ENCODE data around the gene SLC27A6. TPM values are rescaled to one million over a fixed set of nuclear protein-coding genes. Genes with fewer than 3 reads are reported as not detected.

The SLC27A6 gene
- total RNA-seq, 1 experiment from 2014 or later = not detected

GRCh38 chr5:129063483-129064113 is 98.3 kb downstream of the SLC27A6 start:
- H3K4me2 ChIP-seq (ENCODE audit: low read length) = no peak overlapping the region
- no TSS peak for BruUV-seq (replicated peaks)
- H2AFZ ChIP-seq (ENCODE audit: low read length) = no peak overlapping the region
- no peaks in the 10 kb centered on the region for H3K9me3 ChIP-seq (ENCODE audit: low read length)
- H4K20me1 ChIP-seq (ENCODE audit: low read length) = no peaks in the 10 kb centered on the region
- H3K27me3 ChIP-seq (ENCODE audit: low read length) = peaks cover 26% of the 10 kb centered on the region
- ATAC-seq (no peak), DNase-seq (no peak)
- H3K79me2 ChIP-seq (ENCODE audit: low read length) = no peaks in the 10 kb centered on the region
- no peak overlapping the region for H3K4me3 ChIP-seq (ENCODE audit: low read length)
- H3K4me1 ChIP-seq (ENCODE audit: insufficient read depth, low read length) = no peaks in the 10 kb centered on the region
- H3F3A ChIP-seq (ENCODE audit: low read length, unreplicated experiment) = no peaks in the 10 kb centered on the region
- H3K9ac ChIP-seq (ENCODE audit: low read length) = no peak overlapping the region
- TF ChIP-seq CTCF (conservative IDR thresholded peaks at IDR 0.05; ENCODE audit: low read depth, low read length) = no peak
- no peak for TF ChIP-seq EZH2phosphoT487 (IDR thresholded peaks at IDR 0.05; ENCODE audit: borderline replicate concordance, low read length)
- ChIA-PET POLR2A (ENCODE audit: unreplicated experiment) (no interaction called here), CTCF (no interaction called here)
- H3K36me3 ChIP-seq (ENCODE audit: low read depth, low read length) = no peaks in the 10 kb centered on the region
- no peaks in the 10 kb centered on the region for H3K9me2 ChIP-seq (replicated peaks; ENCODE audit: low read length)
- intact Hi-C loops (cut with micrococcal nuclease) = no loop called here
- no peak overlapping the region for H3K27ac ChIP-seq (ENCODE audit: low read length)

GRCh38 chr5:129065721-129066120 is 100.4 kb downstream of the SLC27A6 start:
- TF ChIP-seq EZH2 (IDR thresholded peaks at IDR 0.05; ENCODE audit: low read length, unreplicated experiment) = no peak
- POLR2A ChIA-PET (ENCODE audit: unreplicated experiment) = no interaction called here
- H3K27ac ChIP-seq (ENCODE audit: low read length) = no peak overlapping the region
- no peaks in the 10 kb centered on the region for H3K4me1 ChIP-seq (ENCODE audit: insufficient read depth, low read length)
- no peak overlapping the region for H3K4me2 ChIP-seq (ENCODE audit: low read length)
- intact Hi-C loops (cut with micrococcal nuclease) = no loop called here
- no TSS peak for BruUV-seq (replicated peaks)
- peaks cover 42% of the 10 kb centered on the region for H3K27me3 ChIP-seq (ENCODE audit: low read length)
- H3K9me3 ChIP-seq (ENCODE audit: low read length) = no peaks in the 10 kb centered on the region
- no peaks in the 10 kb centered on the region for H3K9me2 ChIP-seq (replicated peaks; ENCODE audit: low read length)
- H3K9ac ChIP-seq (ENCODE audit: low read length) = no peak overlapping the region
- no peak for DNase-seq
- H4K20me1 ChIP-seq (ENCODE audit: low read length) = no peaks in the 10 kb centered on the region
- H3K4me3 ChIP-seq (ENCODE audit: low read length) = no peak overlapping the region
- no peaks in the 10 kb centered on the region for H3F3A ChIP-seq (ENCODE audit: low read length, unreplicated experiment)
- no peak overlapping the region for H2AFZ ChIP-seq (ENCODE audit: low read length)
- no peaks in the 10 kb centered on the region for H3K79me2 ChIP-seq (ENCODE audit: low read length)
- CTCF ChIA-PET = no interaction called here
- H3K36me3 ChIP-seq (ENCODE audit: low read depth, low read length) = no peaks in the 10 kb centered on the region
- ATAC-seq = no peak

- Histone ChIP-seq H3K4me2 (ENCODE audit: low read length) (no peak overlapping the region), H3K9me2 (replicated peaks; ENCODE audit: low read length) (no peaks in the 10 kb centered on the region), H3K79me2 (ENCODE audit: low read length) (no peaks in the 10 kb centered on the region), H3K9me3 (ENCODE audit: low read length) (no peaks in the 10 kb centered on the region), H3K27ac (ENCODE audit: low read length) (no peak overlapping the region), H3F3A (ENCODE audit: low read length, unreplicated experiment) (no peaks in the 10 kb centered on the region), H3K4me1 (ENCODE audit: insufficient read depth, low read length) (no peaks in the 10 kb centered on the region), H3K27me3 (ENCODE audit: low read length) (peaks cover 47% of the 10 kb centered on the region), H4K20me1 (ENCODE audit: low read length) (no peaks in the 10 kb centered on the region), H3K4me3 (ENCODE audit: low read length) (no peak overlapping the region), H2AFZ (ENCODE audit: low read length) (no peak overlapping the region), H3K36me3 (ENCODE audit: low read depth, low read length) (no peaks in the 10 kb centered on the region), H3K9ac (ENCODE audit: low read length) (no peak overlapping the region)
- ChIA-PET CTCF (no interaction called here), POLR2A (ENCODE audit: unreplicated experiment) (no interaction called here)
- ATAC-seq (no peak), DNase-seq (no peak)
- intact Hi-C loops (cut with micrococcal nuclease) = no loop called here
- BruUV-seq (replicated peaks) = no TSS peak
- TF ChIP-seq EZH2 (IDR thresholded peaks at IDR 0.05; ENCODE audit: low read length, unreplicated experiment) (no peak), EZH2phosphoT487 (IDR thresholded peaks at IDR 0.05; ENCODE audit: borderline replicate concordance, low read length) (no peak), CTCF (conservative IDR thresholded peaks at IDR 0.05; ENCODE audit: low read depth, low read length) (no peak)
Measured at GRCh38 chr5:129067745-129068144, 102.5 kb downstream of the SLC27A6 start.
